Neuronal stem cell (in vitro differentiated cells): Measurements from ENCODE around the gene ANKRD18B. TPM values are rescaled to one million over a fixed set of nuclear protein-coding genes. Genes with fewer than 3 reads are reported as not detected.

Experiments
- DNase-seq: peaks from one replicate; pipeline ENCODE4 v3.0.0-alpha.2; 2013; ENCODE audit warnings: low spot score
- H2AFZ ChIP-seq: one replicate; pipeline ENCODE4 v1.6.1; 2013; ENCODE audit warnings: mild to moderate bottlenecking, low read length, inconsistent platforms
- H2AK5ac ChIP-seq: 2 replicates; pipeline ENCODE4 v1.6.1; 2013; ENCODE audit warnings: low read depth, mild to moderate bottlenecking, inconsistent platforms, low read length, moderate library complexity, mixed read lengths
- H2BK120ac ChIP-seq: 2 replicates; pipeline ENCODE4 v1.6.1; 2013; ENCODE audit warnings: low read depth, mild to moderate bottlenecking, inconsistent platforms, low read length, moderate library complexity, mixed read lengths
- H2BK12ac ChIP-seq: one replicate; pipeline ENCODE4 v1.6.1; 2013; ENCODE audit warnings: low read length, inconsistent platforms
- H2BK15ac ChIP-seq: 2 replicates; pipeline ENCODE4 v1.6.1; 2013; ENCODE audit warnings: mild to moderate bottlenecking, low read length, inconsistent platforms, mixed read lengths
- H2BK5ac ChIP-seq: one replicate; pipeline ENCODE4 v1.6.1; 2013; ENCODE audit warnings: inconsistent platforms, mild to moderate bottlenecking, low read length, moderate library complexity
- H3K14ac ChIP-seq: one replicate; pipeline ENCODE4 v1.6.1; 2013; ENCODE audit warnings: low read length, inconsistent platforms
- H3K18ac ChIP-seq: 2 replicates; pipeline ENCODE4 v1.6.1; 2013; ENCODE audit warnings: low read length, inconsistent platforms
- H3K23ac ChIP-seq: 2 replicates; pipeline ENCODE4 v1.6.1; 2013; ENCODE audit warnings: low read depth, mild to moderate bottlenecking, mixed read lengths, low read length, inconsistent platforms; ENCODE audit not compliant: poor library complexity
- H3K27ac ChIP-seq: replicated peaks from 3 replicates; pipeline ENCODE4 v1.5.1; 2013; ENCODE audit warnings: low read length, inconsistent platforms
- H3K27me3 ChIP-seq, 3 experiments: 2 replicates each; pipeline ENCODE4 v1.6.1; 2013; ENCODE audit warnings: low read length in 3 of 3, mild to moderate bottlenecking in 2 of 3, inconsistent platforms in 1 of 3, low read depth in 1 of 3, mixed read lengths in 1 of 3, moderate library complexity in 1 of 3; ENCODE audit not compliant: control insufficient read depth in 3 of 3, insufficient read depth in 3 of 3
- H3K36me3 ChIP-seq, 2 donors: replicated peaks in 1 of 2; 2 replicates each; pipeline ENCODE4 v1.6.1; 2013; ENCODE audit warnings: low read length in 2 of 2; ENCODE audit not compliant: control insufficient read depth in 2 of 2, insufficient read depth in 2 of 2
- H3K4ac ChIP-seq: 2 replicates; pipeline ENCODE4 v1.6.1; 2013; ENCODE audit warnings: inconsistent platforms, mild to moderate bottlenecking, low read length, moderate library complexity
- H3K4me1 ChIP-seq, 2 donors: 1 replicate in 1 of 2; 2 replicates in 1 of 2; pipeline ENCODE4 v1.6.1; 2013; ENCODE audit warnings: low read length in 2 of 2, low read depth in 1 of 2; ENCODE audit not compliant: control insufficient read depth in 2 of 2, insufficient read depth in 1 of 2
- H3K4me2 ChIP-seq: one replicate; pipeline ENCODE4 v1.6.1; 2013; ENCODE audit warnings: mild to moderate bottlenecking, low read length, inconsistent platforms; ENCODE audit not compliant: insufficient read depth, poor library complexity, severe bottlenecking
- H3K4me3 ChIP-seq, 2 donors: 2 replicates each; pipeline ENCODE4 v1.5.1; 2013; ENCODE audit warnings: low read length in 2 of 2, mild to moderate bottlenecking in 2 of 2, inconsistent platforms in 1 of 2, moderate library complexity in 1 of 2
- H3K79me1 ChIP-seq: one replicate; pipeline ENCODE4 v1.6.1; 2013; ENCODE audit warnings: low read depth, mild to moderate bottlenecking, inconsistent platforms, low read length, moderate library complexity
- H3K9ac ChIP-seq: one replicate; pipeline ENCODE4 v1.6.1; 2013; ENCODE audit warnings: mild to moderate bottlenecking, low read depth, low read length, inconsistent platforms; ENCODE audit not compliant: poor library complexity
- H3K9me3 ChIP-seq, 2 donors: replicated peaks in 1 of 2; 2 replicates each; pipeline versions ENCODE3 to v1.6.1; 2013; ENCODE audit warnings: low read length in 2 of 2, mild to moderate bottlenecking in 2 of 2, inconsistent platforms in 1 of 2, low read depth in 1 of 2, mixed read lengths in 1 of 2, moderate library complexity in 1 of 2; ENCODE audit not compliant: control insufficient read depth in 2 of 2, insufficient read depth in 1 of 2
- H4K8ac ChIP-seq: one replicate; pipeline ENCODE4 v1.6.1; 2013; ENCODE audit warnings: low read depth, mild to moderate bottlenecking, inconsistent platforms, low read length, moderate library complexity
- H4K91ac ChIP-seq: one replicate; pipeline ENCODE4 v1.6.1; 2013; ENCODE audit warnings: low read length, low read depth, mild to moderate bottlenecking, inconsistent platforms; ENCODE audit not compliant: poor library complexity
- WGBS, 2 donors: extraction: QIAGEN DNeasy Blood & Tissue Kit; methylation state at CpG; one replicate each; pipeline ENCODE4 v1.1.7; 2013; ENCODE audit warnings: missing lambda C conversion rate in 2 of 2, mixed read lengths in 1 of 2; ENCODE audit not compliant: insufficient read length in 2 of 2, insufficient replicate concordance in 1 of 2; ENCODE audit errors: extremely low coverage in 2 of 2; 5-methylcytosine and 5-hydroxymethylcytosine counted together
- small RNA-seq: library from polyadenylated mRNA; stranded (forward); fragments of <200 nt; extraction: miRNeasy Mini kit (QIAGEN cat#:217004); gene quantifications from one replicate; pipeline ENCODE3, GENCODE V24; 2013; ENCODE audit not compliant: insufficient read depth

Gene ANKRD18B

GRCh38 chr9:33619666-33620404 is 95.8 kb downstream of the ANKRD18B start:
- no peak overlapping the region for H2BK120ac ChIP-seq
- no peak overlapping the region for H3K9ac ChIP-seq
- no peaks in the 10 kb centered on the region for H3K79me1 ChIP-seq
- no peak overlapping the region for H2AK5ac ChIP-seq
- H4K91ac ChIP-seq = no peak overlapping the region
- H3K14ac ChIP-seq = no peak overlapping the region
- H3K23ac ChIP-seq = no peak overlapping the region
- no peak overlapping the region for H2BK12ac ChIP-seq
- no peaks in the 10 kb centered on the region for H3K36me3 ChIP-seq
- no CpG with 5 or more reads among the region's 3 CpGs for WGBS, 2 donors
- H3K9me3 ChIP-seq = no peaks in the 10 kb centered on the region
- H3K4ac ChIP-seq = no peak overlapping the region
- H2AFZ ChIP-seq = no peak overlapping the region
- H2BK15ac ChIP-seq = no peak overlapping the region
- no peak overlapping the region for H3K18ac ChIP-seq
- no peak overlapping the region for H3K4me3 ChIP-seq
- no peak overlapping the region for H4K8ac ChIP-seq
- H3K27ac ChIP-seq = no peak overlapping the region
- no peak overlapping the region for H3K4me2 ChIP-seq
- peaks cover 0 to 9% (median 0%) of the 10 kb centered on the region in 3 experiments for H3K27me3 ChIP-seq
- DNase-seq = no peak
- H2BK5ac ChIP-seq = no peak overlapping the region
- no peaks in the 10 kb centered on the region for H3K4me1 ChIP-seq

GRCh38 chr9:33620738-33621439 is 96.8 kb downstream of the ANKRD18B start:
- H3K27ac ChIP-seq = no peak overlapping the region

More at GRCh38 chr9:33620738-33621439, 96.8 kb downstream of the ANKRD18B start:
- Histone ChIP-seq H2BK5ac (no peak overlapping the region), H3K36me3 (no peaks in the 10 kb centered on the region), H3K4me1 (no peaks in the 10 kb centered on the region), H3K14ac (no peak overlapping the region), H3K23ac (no peak overlapping the region), H2BK120ac (no peak overlapping the region), H3K9ac (no peak overlapping the region), H2AK5ac (no peak overlapping the region), H3K27me3 (peaks cover 0 to 5% (median 0%) of the 10 kb centered on the region in 3 experiments), H3K4me3 (no peak overlapping the region), H3K79me1 (no peaks in the 10 kb centered on the region), H2AFZ (no peak overlapping the region), H3K4ac (no peak overlapping the region), H3K18ac (no peak overlapping the region), H2BK15ac (no peak overlapping the region), H4K91ac (no peak overlapping the region), H3K9me3 (no peaks in the 10 kb centered on the region), H4K8ac (no peak overlapping the region), H2BK12ac (no peak overlapping the region), H3K4me2 (no peak overlapping the region)
- no CpG with 5 or more reads among the region's 10 CpGs for WGBS, 2 donors
- DNase-seq = no peak

Small RNA genes within 50 kb of the gene (small RNA-seq; reads per million reads assigned to genes)
- not detected for gene AL139008.1
- not detected for gene PRSS3P4
